GM18526 (cell line): ENCODE data around the gene N4BP2.

ENCODE experiments used
- POLR2A ChIP-seq: IDR thresholded peaks from 3 replicates; pipeline ENCODE4 v1.6.1; 2011; ENCODE audit not compliant: insufficient read length; ENCODE audit errors: extremely low read depth

The N4BP2 gene

DNA sequence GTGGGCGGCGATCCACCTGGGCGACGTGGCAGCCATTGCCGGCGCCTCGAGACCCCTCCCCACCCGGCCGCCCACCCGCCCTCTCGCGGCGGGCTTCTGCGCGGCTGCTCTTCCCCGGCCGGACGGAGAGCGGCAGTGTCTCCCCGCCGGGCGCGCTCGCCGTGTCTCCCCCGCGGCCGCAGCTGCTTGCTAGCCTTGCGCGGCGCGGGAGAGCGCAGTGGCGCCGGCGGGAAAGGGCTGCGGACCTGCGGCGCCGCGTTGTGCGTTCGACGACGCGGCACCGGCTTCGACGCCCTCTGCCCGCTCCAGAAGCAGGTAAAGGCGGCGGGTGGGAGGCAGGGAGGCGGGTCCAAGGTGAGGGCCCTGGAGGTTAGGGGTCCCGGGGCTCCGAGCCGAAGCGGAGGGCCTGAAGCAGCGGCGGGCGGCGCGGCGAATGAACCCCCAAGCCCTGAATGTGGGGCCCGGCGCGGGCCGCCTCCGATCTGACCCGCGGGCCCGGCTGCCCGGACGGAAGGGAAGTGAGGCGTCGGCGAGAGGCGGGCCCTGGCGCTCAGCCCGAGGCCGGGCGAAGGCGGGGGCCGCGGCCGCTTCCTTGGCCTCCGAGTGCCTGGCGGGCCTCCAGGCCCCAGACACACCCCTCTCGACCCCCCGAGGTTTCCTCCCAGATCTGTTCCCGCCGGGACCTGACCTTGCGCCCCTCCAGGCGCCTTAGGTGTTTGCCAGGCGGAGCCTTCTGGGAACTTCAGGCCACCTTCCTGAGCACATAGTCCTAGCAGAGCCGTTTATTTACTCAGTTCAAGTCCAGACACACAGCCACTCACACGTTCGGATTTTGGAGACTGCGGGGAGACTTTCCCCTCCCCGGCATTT lies at the start of gene N4BP2:
Gene N4BP2, plus strand, starts transcription at position 135 of the 870 bp plus-strand sequence. CDS start 40,491 bp downstream, outside the sequence.
- TF ChIP-seq POLR2A = peak; percentile 29

DNA sequence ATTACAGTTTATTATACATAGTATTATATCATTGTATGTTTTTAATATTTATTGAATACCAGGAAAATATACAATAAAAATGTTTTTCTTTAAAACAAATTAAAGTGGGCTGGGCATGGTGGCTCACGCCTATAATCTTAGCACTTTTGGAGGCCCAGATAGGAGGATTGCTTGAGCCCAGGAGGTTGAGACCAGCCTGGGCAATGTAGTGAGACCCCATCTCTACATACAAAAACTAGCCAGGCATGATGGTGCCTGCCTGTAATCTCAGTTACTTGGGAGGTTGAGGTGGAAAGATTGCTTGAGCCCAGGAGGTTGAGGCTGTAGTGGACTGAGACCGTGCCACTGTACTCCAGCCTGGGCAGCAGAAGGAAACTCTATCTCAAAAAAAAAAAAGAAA lies 40.6 kb upstream of the N4BP2 start:
- TF ChIP-seq POLR2A = no peak

DNA sequence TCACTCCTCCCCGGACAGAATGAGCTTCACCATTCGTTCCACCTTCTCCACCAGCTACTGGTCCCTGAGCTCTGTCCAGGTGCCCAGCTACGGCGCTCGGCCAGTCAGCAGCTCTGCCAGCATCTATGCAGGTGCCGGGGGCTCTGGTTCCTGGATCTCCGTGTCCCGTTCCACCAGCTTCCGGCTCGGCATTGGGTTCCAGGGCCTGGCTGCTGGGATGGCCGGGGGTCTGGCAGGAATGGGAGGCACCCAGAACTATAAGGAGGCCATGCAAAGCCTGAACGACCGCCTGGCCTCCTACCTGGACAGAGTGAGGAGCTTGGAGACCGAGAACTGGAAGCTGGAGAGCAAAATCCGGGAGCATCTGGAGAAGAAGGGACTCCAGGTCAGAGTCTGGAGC lies 36.4 kb upstream of the N4BP2 start:
- no peak for TF ChIP-seq POLR2A

DNA sequence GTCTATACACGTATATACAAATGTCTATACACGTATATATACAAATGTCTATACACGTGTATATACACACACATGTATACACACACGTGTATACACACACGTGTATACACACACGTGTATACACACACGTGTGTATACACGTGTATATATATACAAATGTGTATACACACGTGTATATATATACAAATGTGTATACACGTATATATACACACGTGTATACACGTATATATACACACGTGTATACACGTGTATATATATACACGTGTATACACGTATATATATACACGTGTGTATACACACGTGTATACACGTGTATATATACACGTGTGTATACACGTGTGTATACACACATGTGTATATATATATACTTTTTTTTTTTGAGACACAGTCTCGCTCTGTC lies 23.9 kb upstream of the N4BP2 start:
- no peak for TF ChIP-seq POLR2A

- no peak for TF ChIP-seq POLR2A
These were observed 23.0 kb upstream of the N4BP2 start for GRCh38 chr4:40033613-40034012.

DNA sequence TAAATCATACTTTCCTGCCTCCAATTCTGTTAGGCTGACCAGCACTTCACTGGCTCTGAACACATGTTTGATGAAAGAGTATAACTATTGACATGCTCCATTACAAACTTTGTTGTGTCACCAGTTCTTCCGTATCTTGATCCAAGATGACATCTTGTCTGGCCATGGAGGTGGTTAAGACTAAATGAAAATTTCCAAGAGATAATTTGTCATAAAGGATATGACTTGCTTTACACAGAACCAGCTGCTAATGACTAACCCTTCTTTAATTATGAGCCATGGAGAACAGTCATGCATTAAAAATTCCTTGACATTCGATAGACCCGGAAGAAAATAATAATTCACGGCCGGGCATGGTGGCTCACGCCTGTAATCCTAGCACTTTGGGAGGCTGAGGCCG lies 17.7 kb upstream of the N4BP2 start:
- TF ChIP-seq POLR2A = no peak

GRCh38 chr4:40040908-40041307 lies 15.7 kb upstream of the N4BP2 start:
- TF ChIP-seq POLR2A = no peak

DNA sequence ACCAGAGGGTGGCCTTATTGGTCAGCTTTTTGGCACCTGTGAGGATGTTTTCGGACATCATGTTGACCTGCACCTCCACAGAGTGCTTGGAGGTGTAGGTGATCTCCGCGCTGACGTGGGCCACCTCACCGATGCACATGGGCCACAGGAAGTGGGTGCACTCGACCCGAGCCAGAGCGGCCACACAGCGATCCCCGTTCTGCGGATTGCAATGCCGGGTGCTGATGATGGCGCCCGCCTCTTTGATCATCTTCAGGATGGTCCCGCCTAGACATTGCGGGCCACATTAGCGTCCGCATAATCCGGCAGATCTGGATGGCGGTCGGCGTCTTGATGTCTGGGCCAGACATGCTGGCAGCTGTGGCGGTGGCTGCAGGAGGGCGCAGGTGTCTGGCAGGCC lies 12.9 kb upstream of the N4BP2 start:
- TF ChIP-seq POLR2A = no peak

DNA sequence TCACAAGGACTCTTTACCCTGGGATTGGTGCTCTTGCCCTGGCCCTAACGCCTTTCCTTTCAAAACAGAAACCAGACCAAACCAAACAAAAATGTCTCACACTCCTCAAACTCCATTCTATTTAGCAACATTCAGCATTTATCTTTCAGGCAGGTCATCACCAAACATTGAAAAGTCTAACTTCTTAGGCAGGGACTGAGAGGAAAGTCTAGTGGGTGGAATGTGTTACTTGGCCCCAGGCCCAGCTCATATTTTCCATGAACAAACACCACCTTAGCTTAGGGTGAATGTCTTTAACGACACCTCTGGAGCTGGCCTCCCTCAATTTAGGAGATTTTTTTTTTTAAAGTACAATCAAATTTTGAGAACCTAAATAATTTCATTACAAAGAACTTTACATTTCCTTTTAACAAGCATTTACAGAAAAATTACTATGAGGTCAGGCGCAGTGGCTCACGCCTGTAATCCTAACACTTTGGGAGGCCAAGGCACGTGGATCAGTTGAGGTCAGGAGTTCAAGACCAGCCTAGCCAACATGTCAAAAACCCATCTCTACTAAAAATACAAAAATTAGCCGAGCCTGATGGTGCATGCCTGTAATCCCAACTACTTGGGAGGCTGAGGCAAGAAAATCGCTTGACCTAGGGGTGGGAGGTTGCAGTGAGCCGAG lies 10.2 kb upstream of the N4BP2 start:
- TF ChIP-seq POLR2A = no peak

DNA sequence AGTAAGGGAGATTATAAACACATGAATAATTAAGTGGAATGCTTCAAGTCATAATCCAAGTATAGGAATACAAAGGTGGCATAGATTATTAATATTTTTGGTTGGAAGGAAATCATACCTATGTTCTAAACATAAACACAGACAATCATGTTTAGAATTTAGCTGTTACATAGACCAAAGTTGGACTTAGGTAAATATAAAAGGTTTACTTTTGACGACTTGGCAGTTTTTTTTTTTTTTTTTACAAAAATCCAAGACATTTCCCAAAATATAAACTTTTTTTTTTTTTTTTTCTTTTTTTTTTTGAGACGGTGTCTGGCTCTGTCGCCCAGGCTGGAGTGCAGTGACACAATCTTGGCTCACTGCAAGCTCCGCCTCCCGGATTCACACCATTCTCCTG lies 3.5 kb upstream of the N4BP2 start:
- TF ChIP-seq POLR2A = no peak

GRCh38 chr4:40055511-40055862 lies 1.2 kb upstream of the N4BP2 start:
- TF ChIP-seq POLR2A = no peak

DNA sequence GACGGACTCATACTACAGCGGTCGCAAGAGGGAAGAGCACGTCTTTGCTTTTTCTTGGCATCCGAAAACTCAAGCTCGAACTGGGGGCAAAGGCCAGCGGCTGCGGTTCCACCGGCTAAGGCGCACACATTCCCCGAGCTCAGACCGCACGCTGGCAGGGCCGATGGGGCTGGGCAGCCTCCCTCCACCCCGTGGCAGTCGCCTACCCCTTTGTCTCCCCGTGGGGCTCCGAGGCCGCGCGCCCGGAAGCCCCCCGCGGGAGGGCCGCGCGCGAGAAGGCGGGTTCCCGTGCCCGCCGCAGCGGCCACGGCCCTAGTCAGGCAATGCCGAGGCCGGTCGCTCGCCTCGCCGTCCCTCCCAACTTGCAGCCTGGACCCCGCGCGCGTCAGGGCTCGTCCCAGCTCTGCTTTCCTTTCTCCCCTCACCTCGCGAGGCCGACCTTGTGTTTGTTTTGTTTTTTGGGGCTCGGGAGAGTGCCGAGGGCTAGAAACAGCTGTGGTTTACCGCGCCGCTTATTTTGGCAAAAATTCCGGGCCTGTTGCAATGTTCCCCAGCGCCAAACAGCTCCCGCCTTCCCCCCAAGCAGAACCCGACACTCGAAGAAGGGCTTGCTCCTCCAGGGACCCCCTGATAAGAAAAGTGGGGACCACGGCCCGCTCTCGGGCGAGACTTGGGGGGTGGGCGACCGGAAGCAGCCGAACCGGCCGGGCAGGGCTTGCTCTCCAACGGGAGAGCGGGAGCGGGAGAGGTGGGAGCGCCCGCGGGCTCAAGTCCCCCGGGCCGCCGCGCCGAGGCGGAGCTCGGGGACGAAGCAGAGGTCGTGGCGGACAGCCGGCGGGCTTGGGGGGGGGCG lies 561 bp upstream of the N4BP2 start:
- peak; percentile 58 for TF ChIP-seq POLR2A

DNA sequence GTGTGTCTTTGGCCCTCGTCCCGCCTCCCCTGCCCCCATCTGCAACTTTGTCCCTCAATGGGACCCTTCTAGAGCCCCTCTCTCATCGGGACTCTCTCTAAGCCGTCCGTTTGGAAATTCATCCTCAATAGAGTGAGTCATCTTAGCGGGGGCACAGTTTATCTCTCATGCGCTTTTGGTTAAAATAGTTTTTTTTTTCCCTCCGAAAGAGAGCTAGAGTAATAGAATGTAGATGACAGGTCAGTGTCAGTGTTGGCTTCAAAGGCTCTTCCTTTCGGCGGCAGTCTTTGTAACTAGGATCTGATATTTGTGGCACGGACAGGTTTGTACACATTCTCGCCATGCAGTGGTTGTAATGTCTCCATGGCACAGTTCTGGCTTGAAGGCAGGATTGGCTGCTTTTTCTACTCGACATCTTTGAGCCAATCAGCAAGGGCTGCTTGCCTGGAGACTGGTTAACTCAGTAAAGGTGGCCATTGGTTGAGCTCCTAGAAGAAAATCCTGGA lies 989 bp downstream of the N4BP2 start:
- TF ChIP-seq POLR2A = peak; percentile 43

DNA sequence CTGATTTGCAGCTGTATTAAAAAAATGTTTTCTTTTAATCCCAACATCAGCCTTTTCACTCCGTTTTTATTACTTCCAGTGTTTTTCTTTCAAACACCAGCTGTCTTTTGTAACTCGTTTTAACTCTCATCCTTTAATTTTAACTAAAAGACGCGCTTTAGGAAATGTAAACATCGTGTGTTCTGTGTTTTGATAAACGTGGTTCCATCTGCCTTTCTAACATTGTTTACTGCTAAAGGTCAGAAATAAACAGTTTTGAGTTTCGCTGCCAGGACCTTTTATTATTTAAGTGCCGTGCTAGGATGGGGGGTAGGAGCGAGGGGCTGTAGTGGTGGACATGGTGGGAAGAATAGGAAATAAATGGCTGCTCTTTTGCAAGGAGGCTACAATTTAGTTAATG lies 1.5 kb downstream of the N4BP2 start:
- TF ChIP-seq POLR2A = no peak

GRCh38 chr4:40058854-40059253 lies 2.2 kb downstream of the N4BP2 start:
- no peak for TF ChIP-seq POLR2A
